GM12891 (cell line): ENCODE results near the gene PAFAH2.

Experiments used
- DNase-seq: peaks from one replicate; pipeline ENCODE4 v3.0.0; 2011; ENCODE audit warnings: low spot score; ENCODE audit not compliant: insufficient read length
- FAIRE-seq: peaks from 2 replicates; lab custom pipeline; 2011; peaks lifted over from hg19 to GRCh38; lab: Jason Lieb, UNC
- PAX5 ChIP-seq: IDR thresholded peaks from 2 replicates; pipeline ENCODE4 v1.6.1; 2011; ENCODE audit warnings: low read length, moderate library complexity, mild to moderate bottlenecking; ENCODE audit not compliant: insufficient read depth, severe bottlenecking
- POLR2A ChIP-seq: IDR thresholded peaks from 2 replicates; pipeline ENCODE4 v1.6.1; 2011; ENCODE audit warnings: low read depth, low read length, control low read depth
- POLR2AphosphoS5 ChIP-seq: IDR thresholded peaks from 2 replicates; pipeline ENCODE4 v1.6.1; 2011; ENCODE audit warnings: low read depth, low read length, control low read depth
- POU2F2 ChIP-seq: IDR thresholded peaks from 2 replicates; pipeline ENCODE4 v1.6.1; 2011; ENCODE audit warnings: low read depth, mild to moderate bottlenecking, control low read depth, low read length, moderate library complexity
- SPI1 ChIP-seq: IDR thresholded peaks from 2 replicates; pipeline ENCODE4 v1.6.1; 2011; ENCODE audit warnings: low read depth, low read length, control low read depth
- TAF1 ChIP-seq: IDR thresholded peaks from 2 replicates; pipeline ENCODE4 v1.6.1; 2011; ENCODE audit warnings: low read depth, low read length, control low read depth

PAFAH2 gene

DNA sequence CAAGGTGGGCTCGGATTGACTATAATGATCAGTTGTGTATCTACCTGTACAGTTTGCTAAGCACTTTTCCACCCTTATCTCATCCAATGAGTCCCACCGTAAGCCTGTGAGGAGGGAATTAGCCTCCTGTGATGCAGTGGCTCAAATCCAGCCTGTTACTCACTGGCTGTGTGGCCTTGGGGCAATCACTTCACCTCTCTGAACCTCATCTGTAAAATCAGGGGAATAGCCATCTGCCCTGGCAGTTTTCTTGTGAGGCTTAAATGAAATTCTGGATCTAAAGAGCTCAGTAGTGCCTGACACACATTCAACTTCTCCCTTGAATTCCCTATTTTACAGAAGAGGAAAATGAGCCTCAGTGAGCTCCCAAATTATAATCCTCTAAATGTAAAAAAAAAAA is 16.3 kb upstream of the PAFAH2 start:
- DNase-seq (no peak), FAIRE-seq (no peak)
- TF ChIP-seq PAX5 (no peak), TAF1 (no peak), SPI1 (no peak), POLR2AphosphoS5 (no peak), POLR2A (no peak), POU2F2 (no peak)

DNA sequence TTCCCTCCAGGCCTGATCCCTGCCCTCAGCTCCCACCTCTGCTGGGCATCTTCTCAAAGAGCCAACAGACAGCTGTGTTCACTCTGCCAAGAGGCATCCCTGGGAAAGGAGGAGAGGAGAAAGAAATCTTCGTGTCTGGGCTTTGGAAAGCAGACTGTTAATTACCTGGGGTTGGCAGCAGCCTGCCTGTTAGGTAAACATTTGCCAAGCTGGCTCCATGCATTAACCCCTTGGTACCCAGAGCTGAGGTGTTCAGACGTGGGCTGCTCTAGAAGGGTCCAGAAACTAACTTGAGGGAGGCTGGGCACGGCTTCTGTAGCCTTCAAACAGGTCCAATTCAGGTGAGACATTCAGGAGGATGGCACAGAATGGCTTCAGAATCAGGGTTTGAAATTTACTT is 15.0 kb upstream of the PAFAH2 start:
- DNase-seq (no peak), FAIRE-seq (no peak)
- TF ChIP-seq SPI1 (no peak), PAX5 (no peak), POLR2A (no peak), POU2F2 (no peak), TAF1 (no peak), POLR2AphosphoS5 (no peak)

DNA sequence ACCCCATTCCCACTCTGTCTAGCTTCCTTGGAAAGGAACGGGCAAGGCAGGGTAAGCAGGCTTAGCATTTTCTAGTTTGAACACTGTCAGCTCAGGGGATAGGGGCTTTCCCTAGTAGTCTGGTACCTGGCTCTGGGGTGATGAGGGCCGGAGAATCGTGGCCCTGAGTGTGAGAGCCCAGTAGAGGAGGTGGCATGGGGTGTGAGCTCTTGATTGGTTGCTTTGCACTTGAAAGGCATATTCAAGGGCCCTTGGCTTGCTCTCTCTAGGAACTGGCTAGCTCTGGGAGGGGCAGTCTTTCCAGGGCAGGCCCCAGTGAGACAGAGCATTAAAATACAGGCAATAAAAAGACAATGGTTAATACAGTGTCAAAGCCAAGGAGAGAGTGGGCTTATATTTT is 13.0 kb upstream of the PAFAH2 start:
- FAIRE-seq, result no peak
- TF ChIP-seq TAF1 (no peak), POLR2AphosphoS5 (no peak), POLR2A (no peak), POU2F2 (no peak), SPI1 (no peak), PAX5 (no peak)
- DNase-seq, result no peak

DNA sequence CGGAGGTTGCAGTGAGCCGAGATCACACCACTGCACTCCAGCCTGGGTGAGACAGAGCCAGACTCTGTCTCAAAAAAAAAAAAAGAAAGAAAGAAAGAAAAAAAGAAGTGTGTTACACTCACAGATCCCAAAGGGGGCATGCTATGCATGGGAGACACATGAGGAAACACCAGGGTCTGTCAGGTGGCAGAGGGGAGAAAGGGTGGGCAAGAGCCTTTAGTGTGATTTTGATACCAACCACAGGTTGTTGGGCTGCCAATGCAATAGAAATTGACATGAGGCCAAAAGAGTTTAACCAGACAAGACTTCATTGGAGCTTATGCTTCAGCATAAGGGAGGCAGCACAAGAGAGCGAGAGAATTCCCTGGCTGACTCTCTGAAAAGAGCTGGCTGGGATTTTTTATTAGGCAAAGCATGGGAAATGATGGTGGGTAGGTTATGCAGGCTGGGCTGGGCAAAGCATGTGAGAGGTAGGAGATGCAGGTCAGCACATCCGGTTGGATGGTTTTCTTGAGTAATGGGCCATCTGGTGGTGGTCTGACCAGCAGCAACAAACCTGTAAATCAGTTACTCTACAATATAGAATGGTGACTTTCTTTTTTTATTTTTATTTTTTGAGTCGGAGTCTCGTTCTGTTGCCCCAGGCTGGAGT is 12.1 kb upstream of the PAFAH2 start:
- DNase-seq (no peak), FAIRE-seq (peak; percentile 61)
- TF ChIP-seq TAF1, result no peak
- TF ChIP-seq POLR2AphosphoS5, result no peak
- no peak for TF ChIP-seq PAX5
- no peak for TF ChIP-seq POLR2A
- TF ChIP-seq SPI1, result no peak
- TF ChIP-seq POU2F2, result no peak

DNA sequence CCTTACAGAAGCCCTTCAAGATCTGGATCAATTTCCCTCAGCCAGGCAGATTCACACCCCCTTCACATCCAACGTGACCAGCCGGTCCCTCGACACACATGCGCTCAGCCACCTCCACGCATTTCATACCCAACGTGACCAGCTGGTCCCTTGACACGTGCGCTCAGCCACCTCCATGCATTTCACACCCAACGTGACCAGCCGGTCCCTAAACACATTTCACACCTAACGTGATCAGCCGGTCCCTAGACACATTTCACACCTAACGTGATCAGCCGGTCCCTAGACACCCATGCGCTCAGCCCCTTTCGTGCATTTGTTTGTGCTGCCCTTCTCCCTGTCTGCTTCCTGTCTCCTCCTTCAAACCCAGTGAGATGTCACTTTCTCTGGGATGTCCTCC is 8.8 kb upstream of the PAFAH2 start:
- no peak for FAIRE-seq
- no peak for TF ChIP-seq POU2F2
- TF ChIP-seq POLR2A, result no peak
- no peak for TF ChIP-seq POLR2AphosphoS5
- no peak for TF ChIP-seq PAX5
- TF ChIP-seq SPI1, result no peak
- no peak for TF ChIP-seq TAF1
- no peak for DNase-seq

DNA sequence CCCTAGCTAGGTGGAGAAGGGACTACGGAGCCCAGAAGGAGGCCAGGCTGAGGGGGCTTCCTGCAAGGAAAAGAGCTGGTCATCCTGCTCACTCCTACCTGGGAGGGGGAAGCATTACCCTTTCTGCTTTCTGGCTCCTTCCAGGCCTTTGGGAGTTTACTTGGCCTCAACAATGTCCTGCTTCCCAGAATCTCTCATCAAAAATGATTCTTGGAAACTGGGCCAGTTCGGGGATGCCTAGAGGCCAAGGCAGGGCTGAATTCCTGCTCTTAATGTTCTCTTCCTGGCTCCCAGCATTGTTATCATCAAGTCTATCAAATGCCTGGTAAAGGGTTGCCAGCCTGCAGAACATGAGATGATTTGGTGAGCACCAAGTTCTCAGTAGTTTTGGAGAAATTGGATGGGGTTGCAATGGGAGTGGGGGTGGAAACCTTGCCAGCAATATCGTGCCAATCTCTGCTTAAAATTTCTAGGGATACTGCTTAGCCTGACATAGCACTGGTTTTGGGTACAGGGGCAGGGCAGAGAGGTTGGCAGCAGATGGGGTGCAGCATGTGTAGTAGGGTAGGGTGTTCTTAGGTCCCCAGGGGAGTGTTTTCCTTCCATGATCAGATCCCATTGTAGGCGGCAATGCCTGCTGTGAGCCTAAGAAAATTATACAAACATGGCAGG is 7.7 kb upstream of the PAFAH2 start:
- DNase-seq, result no peak
- TF ChIP-seq TAF1 (no peak), PAX5 (no peak), POLR2A (no peak), SPI1 (no peak), POU2F2 (no peak), POLR2AphosphoS5 (no peak)
- no peak for FAIRE-seq

DNA sequence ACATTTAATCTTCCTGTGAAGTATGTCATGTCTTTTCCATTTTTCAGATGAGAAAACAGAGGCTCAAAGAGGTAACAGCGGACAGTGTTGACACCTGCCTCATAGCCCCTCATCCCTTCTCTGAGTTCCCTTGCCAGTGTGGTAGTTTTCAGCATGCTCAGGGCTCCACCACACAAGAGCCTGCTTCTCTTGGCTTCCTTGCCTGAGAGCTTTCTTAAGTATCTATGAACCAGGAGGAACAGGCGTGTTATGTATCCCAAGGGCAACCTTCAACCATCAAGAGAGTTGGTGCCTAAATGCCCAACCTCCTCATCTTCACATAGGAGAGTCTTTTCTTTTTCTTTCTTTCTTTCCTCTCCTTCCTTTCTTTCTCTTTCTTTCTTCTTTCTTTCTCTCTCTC is 5.9 kb upstream of the PAFAH2 start:
- TF ChIP-seq PAX5 (no peak), POLR2AphosphoS5 (no peak), TAF1 (no peak), SPI1 (no peak), POU2F2 (no peak), POLR2A (no peak)
- DNase-seq (no peak), FAIRE-seq (no peak)

DNA sequence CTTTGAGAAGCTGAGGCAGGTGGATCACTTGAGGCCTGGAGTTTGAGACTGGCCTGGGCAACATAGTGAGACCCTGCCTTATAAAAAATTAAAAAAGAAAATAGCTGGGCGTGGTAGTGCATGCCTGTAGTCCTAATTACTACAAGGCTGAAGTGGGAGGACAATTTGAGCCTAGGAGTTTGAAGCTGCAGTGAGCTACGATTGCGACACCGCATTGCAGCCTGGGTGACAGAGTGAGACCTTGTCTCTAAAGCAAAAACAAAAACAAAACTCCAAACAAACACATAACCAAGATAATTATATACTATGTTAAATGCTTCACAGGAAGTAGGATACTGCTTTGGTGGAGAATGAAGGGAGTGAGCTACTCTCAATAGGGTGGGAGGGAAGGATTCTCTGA is 5.4 kb upstream of the PAFAH2 start:
- FAIRE-seq (no peak), DNase-seq (no peak)
- TF ChIP-seq TAF1 (no peak), POLR2AphosphoS5 (no peak), PAX5 (no peak), POLR2A (no peak), POU2F2 (no peak), SPI1 (no peak)

DNA sequence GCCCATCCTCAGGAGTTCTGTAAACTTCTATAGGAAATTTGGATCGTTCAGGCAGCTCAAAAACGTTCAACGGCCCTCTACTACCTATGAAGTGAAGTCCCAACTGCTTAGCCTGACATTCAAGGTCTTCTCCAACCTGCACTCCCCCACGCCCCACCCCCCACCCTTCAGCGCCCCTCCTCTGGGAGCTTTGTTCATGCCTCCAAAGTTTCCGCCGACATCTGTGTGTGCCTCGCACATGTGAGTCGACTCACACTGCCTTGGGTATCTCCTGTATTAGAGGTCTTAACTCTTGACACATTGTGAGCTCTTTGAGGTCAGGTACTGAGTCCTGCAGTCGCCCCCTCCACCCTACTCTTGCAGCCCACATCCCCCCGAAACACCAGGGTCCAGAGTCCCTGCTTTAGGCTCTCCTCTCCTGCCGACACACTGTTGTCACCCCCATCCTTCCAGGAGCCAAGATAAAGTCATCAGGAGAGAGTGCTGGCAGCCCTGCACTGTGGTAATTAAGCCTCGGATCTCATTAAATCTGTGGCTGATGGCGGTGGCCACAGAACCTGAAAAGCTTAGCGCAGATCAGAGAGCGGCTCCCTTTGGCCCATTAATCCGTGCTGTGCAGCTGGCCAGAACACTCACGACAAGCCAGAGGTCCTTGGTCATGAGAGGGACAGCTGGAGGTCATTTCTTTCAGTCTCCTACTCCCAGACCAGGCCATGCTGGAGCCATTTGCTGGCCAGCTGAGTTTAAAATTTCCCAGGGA is 1.4 kb upstream of the PAFAH2 start:
- no peak for TF ChIP-seq TAF1
- no peak for TF ChIP-seq POLR2AphosphoS5
- TF ChIP-seq POLR2A, result no peak
- TF ChIP-seq SPI1, result no peak
- no peak for TF ChIP-seq POU2F2
- no peak for TF ChIP-seq PAX5
- FAIRE-seq (no peak), DNase-seq (no peak)

DNA sequence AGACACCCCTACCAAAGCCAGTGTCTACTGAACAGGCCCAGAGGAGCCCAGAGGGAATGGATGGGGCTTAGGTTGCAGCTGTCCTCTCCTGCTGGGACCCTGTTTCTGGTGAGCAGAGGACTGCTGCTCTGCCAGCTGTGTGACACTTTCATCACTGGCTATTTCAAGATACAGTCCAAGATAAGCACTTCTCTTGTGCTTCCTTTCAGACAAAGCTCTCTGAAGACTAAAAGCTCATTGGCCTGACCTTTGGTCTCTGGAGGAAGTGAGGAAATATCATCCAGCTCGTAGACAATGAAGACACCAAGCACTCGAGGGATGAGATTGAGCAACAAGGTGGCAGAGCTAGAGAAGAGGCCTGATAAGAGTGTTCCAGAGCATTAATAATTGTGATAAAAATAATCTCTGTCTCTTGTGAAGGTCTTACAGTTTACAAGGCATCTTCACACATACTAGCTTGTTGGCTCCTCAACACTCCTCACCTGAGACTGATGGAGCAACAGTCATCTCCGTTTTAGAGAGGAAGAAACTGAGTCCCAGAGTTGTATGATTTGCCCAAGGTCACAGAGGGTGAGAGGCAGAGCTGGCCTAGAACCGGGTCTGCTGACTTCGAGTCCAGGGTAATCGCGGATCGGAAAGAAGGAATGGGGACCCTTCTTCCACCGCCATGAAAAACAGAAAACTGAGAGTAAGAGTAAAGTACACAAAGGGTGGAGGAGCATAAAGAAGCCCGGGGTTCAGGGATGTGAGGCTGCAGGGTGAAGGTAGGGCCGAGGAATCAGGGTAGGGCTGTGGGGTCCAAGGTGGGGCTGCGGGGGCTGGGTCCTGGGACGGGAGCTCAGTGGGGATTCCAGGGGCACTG is 666 bp downstream of the PAFAH2 start:
- TF ChIP-seq SPI1, result peak; percentile 10; the same call in 1 of the 2 replicates
- TF ChIP-seq TAF1, result no peak; the same call in 1 of the 2 replicates
- peak; percentile 40 for FAIRE-seq
- no peak for DNase-seq
